GM10248 (cell line): ENCODE data around the gene EIF4E3.

Experiments used
- CTCF ChIA-PET: fragments of 300-600 bp; sonication (Branson Sonifier 250); formaldehyde crosslinking; extraction: SDS; loops from one replicate; lab custom pipeline; 2021; ENCODE audit warnings: antibody characterized with exemption; lab: Yijun Ruan, JAX
- POLR2A ChIA-PET: fragments of 350-650 bp; sonication (Branson Sonifier 250); formaldehyde crosslinking; extraction: SDS; loops from one replicate; lab custom pipeline; 2020; ENCODE audit warnings: antibody characterized with exemption; lab: Yijun Ruan, JAX
- DNase-seq: peaks from one replicate; pipeline ENCODE4 v3.0.0; 2012; ENCODE audit errors: extremely low spot score
- CTCF ChIP-seq: IDR thresholded peaks from 2 replicates; pipeline ENCODE4 v1.5.1; 2012; ENCODE audit warnings: mild to moderate bottlenecking, low read depth; ENCODE audit errors: extremely low read depth, missing control alignments, control extremely low read depth

EIF4E3 gene

GRCh38 chr3:71676931-71677330 lies 48.3 kb downstream of the EIF4E3 start:
- ChIA-PET POLR2A (no interaction called here), CTCF (interaction anchor here (1.1 kb wide), 1 partner anchor 1126 kb away, joined by 3 read pairs; no protein-coding TSS in a partner anchor)
- DNase-seq = no peak
- no peak for TF ChIP-seq CTCF

- TF ChIP-seq CTCF = no peak
- POLR2A ChIA-PET = no interaction called here
- DNase-seq = no peak
- CTCF ChIA-PET = no interaction called here
Observed at GRCh38 chr3:71673486-71673885, 51.7 kb downstream of the EIF4E3 start.

GRCh38 chr3:71672807-71673206 lies 52.4 kb downstream of the EIF4E3 start:
- CTCF ChIA-PET = interaction anchor here (0.7 kb wide), 1 partner anchor 8 kb away, joined by 3 read pairs; no protein-coding TSS in a partner anchor
- no peak for TF ChIP-seq CTCF
- POLR2A ChIA-PET = no interaction called here
- DNase-seq = no peak

- ChIA-PET POLR2A (no interaction called here), CTCF (interaction anchor here (0.7 kb wide), 1 partner anchor 8 kb away, joined by 3 read pairs; no protein-coding TSS in a partner anchor)
- no peak for DNase-seq
- no peak for TF ChIP-seq CTCF
Observed at GRCh38 chr3:71672340-71672739, 52.9 kb downstream of the EIF4E3 start.

- ChIA-PET POLR2A (no interaction called here), CTCF (interaction anchor here (1.2 kb wide), 1 partner anchor 10 kb away, joined by 7 read pairs; no protein-coding TSS in a partner anchor)
- no peak for TF ChIP-seq CTCF
- DNase-seq = no peak
Observed at GRCh38 chr3:71671216-71671845, 53.9 kb downstream of the EIF4E3 start.

- no peak for TF ChIP-seq CTCF
- DNase-seq = no peak
- ChIA-PET POLR2A (no interaction called here), CTCF (interaction anchor here (2.1 kb wide), 1 partner anchor 19 kb away, joined by 7 read pairs; no protein-coding TSS in a partner anchor)
Observed at GRCh38 chr3:71662568-71662967, 62.6 kb downstream of the EIF4E3 start.

- POLR2A ChIA-PET = no interaction called here
- CTCF ChIA-PET = interaction anchor here (2.1 kb wide), 1 partner anchor 19 kb away, joined by 7 read pairs; no protein-coding TSS in a partner anchor
- no peak for DNase-seq
- TF ChIP-seq CTCF = no peak
Observed at GRCh38 chr3:71662056-71662455, 63.1 kb downstream of the EIF4E3 start.
